Stimulated activated naive CD4-positive, alpha-beta T cell (primary cell): ENCODE results near the gene REST.
"Not testable (repeated sequence)": the region's sequence is repeated elsewhere in the genome, so short reads cannot be mapped to it uniquely, and the experiment has no call there.

Source experiments
- DNase-seq, 6 experiments: peaks; one replicate each; lab custom pipeline; 2025; lab: John Stamatoyannopoulos, UW

Gene REST

GRCh38 chr4:56907489-56908205 is at the start of gene REST:
Gene REST, plus strand, starts transcription at chr4:56907900. Its CDS starts 2,739 bp downstream, at chr4:56910639.
- DNase-seq: peak; percentile 74 to 90 (median 79)

GRCh38 chr4:56859841-56860240 is 47.9 kb upstream of the REST start:
- no peak for DNase-seq

GRCh38 chr4:56860781-56861180 is 46.9 kb upstream of the REST start:
- DNase-seq: no peak

GRCh38 chr4:56861360-56861759 is 46.3 kb upstream of the REST start:
- DNase-seq: no peak

GRCh38 chr4:56863441-56864139 is 44.1 kb upstream of the REST start:
- DNase-seq: no peak

- DNase-seq: no peak
Measured at GRCh38 chr4:56870946-56871345, 36.8 kb upstream of the REST start.

GRCh38 chr4:56871371-56871866 is 36.3 kb upstream of the REST start:
- peak in 1 of 6 experiments; percentile 3 for DNase-seq

- DNase-seq: no peak
Measured at GRCh38 chr4:56874166-56874565, 33.5 kb upstream of the REST start.

- no peak for DNase-seq
Measured at GRCh38 chr4:56874923-56875322, 32.8 kb upstream of the REST start.

- no peak for DNase-seq
Measured at GRCh38 chr4:56876264-56876663, 31.4 kb upstream of the REST start.

- no peak for DNase-seq
Measured at GRCh38 chr4:56879996-56880395, 27.7 kb upstream of the REST start.

GRCh38 chr4:56880572-56880971 is 27.1 kb upstream of the REST start:
- no peak for DNase-seq

- DNase-seq: not testable (repeated sequence)
Measured at GRCh38 chr4:56884511-56884910, 23.2 kb upstream of the REST start.

- no peak for DNase-seq
Measured at GRCh38 chr4:56892691-56893090, 15.0 kb upstream of the REST start.

GRCh38 chr4:56897842-56898241 is 9.9 kb upstream of the REST start:
- not testable (repeated sequence) for DNase-seq

- not testable (repeated sequence) for DNase-seq
Measured at GRCh38 chr4:56900186-56900585, 7.5 kb upstream of the REST start.

- DNase-seq: no peak
Measured at GRCh38 chr4:56902703-56903102, 5.0 kb upstream of the REST start.

- no peak for DNase-seq
Measured at GRCh38 chr4:56905796-56906195, 1.9 kb upstream of the REST start.

GRCh38 chr4:56906489-56907393 is 959 bp upstream of the REST start:
- DNase-seq: peak in 4 of 6 experiments; percentile 3 to 42 (median 24)

GRCh38 chr4:56908206-56909085 is 746 bp downstream of the REST start:
- peak; percentile 48 to 82 (median 70) for DNase-seq
